ENCODE results near the gene SUCLG2.

Gene SUCLG2

GRCh38 chr3:67518236-67518635 is 136.2 kb downstream of the SUCLG2 start:
- peaks cover 17% of the 10 kb centered on the region for H3K4me1 ChIP-seq (ENCODE audit: control insufficient read depth, low read length)
- H3K4me2 ChIP-seq (ENCODE audit: low read length), result no peak overlapping the region
- H3F3A ChIP-seq (ENCODE audit: control insufficient read depth, insufficient read depth), result no peaks in the 10 kb centered on the region
- H3K9me2 ChIP-seq (replicated peaks; ENCODE audit: control insufficient read depth, low read length), result no peaks in the 10 kb centered on the region
- H3K9me3 ChIP-seq (ENCODE audit: control insufficient read depth, insufficient read depth, low read length), result no peaks in the 10 kb centered on the region
- H3K36me3 ChIP-seq (ENCODE audit: control insufficient read depth, low read length), result peaks cover 54% of the 10 kb centered on the region
- TF ChIP-seq EZH2phosphoT487 (IDR thresholded peaks at IDR 0.05; ENCODE audit: borderline replicate concordance, low read length) (no peak), CTCF (IDR thresholded peaks at IDR 0.05; ENCODE audit: low read depth, low read length, poor library complexity, severe bottlenecking) (no peak)
- no peaks in the 10 kb centered on the region for H3K27me3 ChIP-seq (ENCODE audit: control insufficient read depth, low read length)
- H3K27ac ChIP-seq (ENCODE audit: low read depth, low read length), result no peak overlapping the region
- H3K79me2 ChIP-seq (ENCODE audit: control insufficient read depth, low read length), result no peaks in the 10 kb centered on the region
- H3K4me3 ChIP-seq (ENCODE audit: low read length), result no peak overlapping the region
- no peaks in the 10 kb centered on the region for H4K20me1 ChIP-seq (ENCODE audit: control insufficient read depth, insufficient read depth, low read depth, low read length)

GRCh38 chr3:67517781-67518180 is 136.6 kb downstream of the SUCLG2 start:
- Histone ChIP-seq H3K9me2 (replicated peaks; ENCODE audit: control insufficient read depth, low read length) (no peaks in the 10 kb centered on the region), H3K9me3 (ENCODE audit: control insufficient read depth, insufficient read depth, low read length) (no peaks in the 10 kb centered on the region), H4K20me1 (ENCODE audit: control insufficient read depth, insufficient read depth, low read depth, low read length) (no peaks in the 10 kb centered on the region), H3K4me3 (ENCODE audit: low read length) (no peak overlapping the region), H3K4me1 (ENCODE audit: control insufficient read depth, low read length) (peaks cover 17% of the 10 kb centered on the region), H3K79me2 (ENCODE audit: control insufficient read depth, low read length) (no peaks in the 10 kb centered on the region), H3K27me3 (ENCODE audit: control insufficient read depth, low read length) (no peaks in the 10 kb centered on the region), H3K4me2 (ENCODE audit: low read length) (no peak overlapping the region), H3K27ac (ENCODE audit: low read depth, low read length) (no peak overlapping the region), H3K36me3 (ENCODE audit: control insufficient read depth, low read length) (peaks cover 55% of the 10 kb centered on the region), H3F3A (ENCODE audit: control insufficient read depth, insufficient read depth) (no peaks in the 10 kb centered on the region)
- no peak for TF ChIP-seq EZH2phosphoT487 (IDR thresholded peaks at IDR 0.05; ENCODE audit: borderline replicate concordance, low read length)
- TF ChIP-seq CTCF (IDR thresholded peaks at IDR 0.05; ENCODE audit: low read depth, low read length, poor library complexity, severe bottlenecking), result no peak

- H3K9me2 ChIP-seq (replicated peaks; ENCODE audit: control insufficient read depth, low read length), result no peaks in the 10 kb centered on the region
- no peaks in the 10 kb centered on the region for H4K20me1 ChIP-seq (ENCODE audit: control insufficient read depth, insufficient read depth, low read depth, low read length)
- H3K4me2 ChIP-seq (ENCODE audit: low read length), result no peak overlapping the region
- H3K27me3 ChIP-seq (ENCODE audit: control insufficient read depth, low read length), result no peaks in the 10 kb centered on the region
- no peak for TF ChIP-seq EZH2phosphoT487 (IDR thresholded peaks at IDR 0.05; ENCODE audit: borderline replicate concordance, low read length)
- TF ChIP-seq CTCF (IDR thresholded peaks at IDR 0.05; ENCODE audit: low read depth, low read length, poor library complexity, severe bottlenecking), result no peak
- H3K36me3 ChIP-seq (ENCODE audit: control insufficient read depth, low read length), result peaks cover 55% of the 10 kb centered on the region
- no peak overlapping the region for H3K4me3 ChIP-seq (ENCODE audit: low read length)
- H3K4me1 ChIP-seq (ENCODE audit: control insufficient read depth, low read length), result peaks cover 11% of the 10 kb centered on the region
- no peaks in the 10 kb centered on the region; the same call in 1 of the 2 replicates for H3F3A ChIP-seq (ENCODE audit: control insufficient read depth, insufficient read depth)
- no peaks in the 10 kb centered on the region for H3K9me3 ChIP-seq (ENCODE audit: control insufficient read depth, insufficient read depth, low read length)
- no peak overlapping the region for H3K27ac ChIP-seq (ENCODE audit: low read depth, low read length)
- H3K79me2 ChIP-seq (ENCODE audit: control insufficient read depth, low read length), result no peaks in the 10 kb centered on the region
Observed at GRCh38 chr3:67516496-67516895, 137.9 kb downstream of the SUCLG2 start.

Measured in DOHH2 (cell line).